Myocyte (in vitro differentiated cells): ENCODE data around the gene ADAMTS7. TPM values are rescaled to one million over a fixed set of nuclear protein-coding genes. Genes with fewer than 3 reads are reported as not detected.
A peak's percentile ranks its signal among the peaks of the same experiment; 100 is the strongest.
"Not testable (repeated sequence)": the region's sequence is repeated elsewhere in the genome, so short reads cannot be mapped to it uniquely, and the experiment has no call there.

Source experiments
- DNase-seq: peaks from one replicate; pipeline ENCODE4 v3.0.0-alpha.2; 2012; ENCODE audit warnings: low read depth
- total RNA-seq: library from RNA; depleted of rRNA; stranded (reverse); fragments of >200 nt; gene quantifications from 2 replicates; pipeline ENCODE4 v1.2.3, GENCODE V29; 2014

Gene ADAMTS7
- total RNA-seq, 1 donor from 2014 or later = 31.9 TPM

GRCh38 chr15:78788016-78788660, 23.1 kb downstream of the ADAMTS7 start:
- no peak for DNase-seq

- not testable (repeated sequence) for DNase-seq
Observed at GRCh38 chr15:78782402-78782801, 28.9 kb downstream of the ADAMTS7 start.

- peak; percentile 37 for DNase-seq
Observed at GRCh38 chr15:78781381-78781780, 29.9 kb downstream of the ADAMTS7 start.

GRCh38 chr15:78779975-78780374, 31.3 kb downstream of the ADAMTS7 start:
- DNase-seq = peak; percentile 33

GRCh38 chr15:78779176-78779785, 32.0 kb downstream of the ADAMTS7 start:
- peak; percentile 23 for DNase-seq

GRCh38 chr15:78778422-78778821, 32.8 kb downstream of the ADAMTS7 start:
- no peak for DNase-seq

- peak; percentile 81 for DNase-seq
Observed at GRCh38 chr15:78777953-78778345, 33.3 kb downstream of the ADAMTS7 start.

- DNase-seq = not testable (repeated sequence)
Observed at GRCh38 chr15:78777290-78777952, 33.8 kb downstream of the ADAMTS7 start.

- DNase-seq = not testable (repeated sequence)
Observed at GRCh38 chr15:78776046-78776925, 35.0 kb downstream of the ADAMTS7 start.

- DNase-seq = no peak
Observed at GRCh38 chr15:78775472-78775871, 35.8 kb downstream of the ADAMTS7 start.

GRCh38 chr15:78774451-78774990, 36.7 kb downstream of the ADAMTS7 start:
- not testable (repeated sequence) for DNase-seq

- peak; percentile 25 for DNase-seq
Observed at GRCh38 chr15:78773765-78774450, 37.4 kb downstream of the ADAMTS7 start.

- no peak for DNase-seq
Observed at GRCh38 chr15:78772738-78773137, 38.5 kb downstream of the ADAMTS7 start.

- DNase-seq = not testable (repeated sequence)
Observed at GRCh38 chr15:78771436-78772000, 39.7 kb downstream of the ADAMTS7 start.

GRCh38 chr15:78771020-78771419, 40.2 kb downstream of the ADAMTS7 start:
- not testable (repeated sequence) for DNase-seq

- not testable (repeated sequence) for DNase-seq
Observed at GRCh38 chr15:78769473-78770225, 41.6 kb downstream of the ADAMTS7 start.

- DNase-seq = no peak
Observed at GRCh38 chr15:78768531-78769408, 42.5 kb downstream of the ADAMTS7 start.

- DNase-seq = no peak
Observed at GRCh38 chr15:78768096-78768495, 43.2 kb downstream of the ADAMTS7 start.
